ENCODE measurements around the gene IL1F10.

IL1F10 gene

DNA sequence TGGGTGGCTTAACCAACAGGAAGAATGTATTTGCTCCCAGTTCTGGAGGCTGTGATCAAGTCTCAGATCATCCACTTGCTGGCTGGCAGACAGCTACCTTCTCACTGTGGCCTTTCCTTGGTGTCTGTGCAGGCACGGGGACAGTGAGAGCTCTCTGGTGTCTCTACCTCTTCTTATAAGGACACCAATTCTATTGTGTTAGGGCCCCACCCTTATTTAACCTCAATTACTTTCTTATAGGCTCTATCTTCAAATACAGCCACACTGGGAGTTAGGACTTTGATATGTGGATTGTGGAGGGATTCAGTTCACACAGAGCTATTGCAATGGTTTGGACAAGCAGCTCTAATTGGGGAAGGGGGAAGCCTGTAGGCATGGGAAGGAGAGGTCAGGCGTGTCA is 34.4 kb downstream of the IL1F10 start:
- Mint-ChIP-seq H3K27me3 (ENCODE audit: low read depth, poor library complexity) (peaks cover 22% of the 10 kb centered on the region), H3K4me1 (no peaks in the 10 kb centered on the region), H3K4me3 (no peak overlapping the region), H3K27ac (no peak overlapping the region), H3K9me3 (peaks cover 41% of the 10 kb centered on the region), H3K36me3 (ENCODE audit: low read depth) (no peaks in the 10 kb centered on the region)
- DNase-seq = no peak
- TF ChIP-seq, protein P1, sequence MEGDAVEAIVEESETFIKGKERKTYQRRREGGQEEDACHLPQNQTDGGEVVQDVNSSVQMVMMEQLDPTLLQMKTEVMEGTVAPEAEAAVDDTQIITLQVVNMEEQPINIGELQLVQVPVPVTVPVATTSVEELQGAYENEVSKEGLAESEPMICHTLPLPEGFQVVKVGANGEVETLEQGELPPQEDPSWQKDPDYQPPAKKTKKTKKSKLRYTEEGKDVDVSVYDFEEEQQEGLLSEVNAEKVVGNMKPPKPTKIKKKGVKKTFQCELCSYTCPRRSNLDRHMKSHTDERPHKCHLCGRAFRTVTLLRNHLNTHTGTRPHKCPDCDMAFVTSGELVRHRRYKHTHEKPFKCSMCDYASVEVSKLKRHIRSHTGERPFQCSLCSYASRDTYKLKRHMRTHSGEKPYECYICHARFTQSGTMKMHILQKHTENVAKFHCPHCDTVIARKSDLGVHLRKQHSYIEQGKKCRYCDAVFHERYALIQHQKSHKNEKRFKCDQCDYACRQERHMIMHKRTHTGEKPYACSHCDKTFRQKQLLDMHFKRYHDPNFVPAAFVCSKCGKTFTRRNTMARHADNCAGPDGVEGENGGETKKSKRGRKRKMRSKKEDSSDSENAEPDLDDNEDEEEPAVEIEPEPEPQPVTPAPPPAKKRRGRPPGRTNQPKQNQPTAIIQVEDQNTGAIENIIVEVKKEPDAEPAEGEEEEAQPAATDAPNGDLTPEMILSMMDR (IDR thresholded peaks at IDR 0.05) = no peak

DNA sequence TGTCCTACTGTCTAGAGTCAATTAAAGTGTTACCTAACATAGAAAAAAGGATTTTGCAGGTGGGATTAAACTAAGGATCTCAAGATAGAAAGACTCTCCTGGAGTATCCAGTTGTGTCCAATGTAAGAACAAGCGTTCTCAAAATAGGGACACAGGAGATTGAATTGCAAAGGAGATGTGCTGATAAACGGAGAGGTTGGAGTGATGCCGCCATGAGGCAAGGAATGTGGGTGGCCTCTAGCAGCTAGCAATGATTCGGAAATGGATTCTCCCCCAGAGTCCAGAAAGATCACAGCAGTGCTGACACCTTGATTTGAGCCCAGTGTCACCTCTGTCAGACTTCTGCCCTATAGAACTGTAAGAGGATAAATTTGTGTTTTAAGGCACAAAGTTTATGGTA is 35.5 kb downstream of the IL1F10 start:
- Mint-ChIP-seq H3K36me3 (ENCODE audit: low read depth) (no peaks in the 10 kb centered on the region), H3K9me3 (peaks cover 29% of the 10 kb centered on the region), H3K4me1 (no peaks in the 10 kb centered on the region), H3K4me3 (no peak overlapping the region), H3K27me3 (ENCODE audit: low read depth, poor library complexity) (peaks cover 27% of the 10 kb centered on the region), H3K27ac (no peak overlapping the region)
- DNase-seq = no peak
- TF ChIP-seq, protein P1 (IDR thresholded peaks at IDR 0.05) = no peak

DNA sequence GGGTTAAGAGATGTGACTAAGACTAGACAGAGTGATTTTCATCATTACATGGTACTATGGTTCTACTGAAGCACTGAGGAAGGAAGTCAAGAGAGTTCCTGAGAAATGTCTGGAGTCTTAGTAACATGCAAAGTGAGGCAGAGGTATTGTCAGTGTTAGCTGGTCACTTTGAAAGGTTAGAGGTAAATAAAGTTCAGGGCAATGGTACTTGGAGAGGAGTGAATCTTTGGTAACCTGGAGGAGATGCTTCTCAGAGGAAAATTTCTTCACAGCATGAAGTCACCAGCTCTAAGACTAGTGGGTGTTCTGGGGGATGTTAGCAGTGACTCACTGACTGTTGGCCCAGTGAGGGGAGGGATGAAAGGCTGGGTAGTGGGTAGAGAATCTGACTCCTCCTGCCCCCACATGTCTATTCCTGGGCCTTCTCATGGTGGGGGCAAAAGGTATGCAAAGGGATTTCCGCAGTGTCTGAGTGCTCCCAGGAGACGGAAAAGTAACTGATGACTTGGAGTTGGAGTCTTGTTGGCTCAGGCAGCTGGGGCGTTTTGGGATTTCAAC is 36.4 kb downstream of the IL1F10 start:
- Mint-ChIP-seq H3K36me3 (ENCODE audit: low read depth) (no peaks in the 10 kb centered on the region), H3K27me3 (ENCODE audit: low read depth, poor library complexity) (peaks cover 30% of the 10 kb centered on the region), H3K4me1 (no peaks in the 10 kb centered on the region), H3K9me3 (peaks cover 27% of the 10 kb centered on the region), H3K4me3 (no peak overlapping the region), H3K27ac (no peak overlapping the region)
- no peak for DNase-seq
- TF ChIP-seq, protein P1 (IDR thresholded peaks at IDR 0.05) = no peak

DNA sequence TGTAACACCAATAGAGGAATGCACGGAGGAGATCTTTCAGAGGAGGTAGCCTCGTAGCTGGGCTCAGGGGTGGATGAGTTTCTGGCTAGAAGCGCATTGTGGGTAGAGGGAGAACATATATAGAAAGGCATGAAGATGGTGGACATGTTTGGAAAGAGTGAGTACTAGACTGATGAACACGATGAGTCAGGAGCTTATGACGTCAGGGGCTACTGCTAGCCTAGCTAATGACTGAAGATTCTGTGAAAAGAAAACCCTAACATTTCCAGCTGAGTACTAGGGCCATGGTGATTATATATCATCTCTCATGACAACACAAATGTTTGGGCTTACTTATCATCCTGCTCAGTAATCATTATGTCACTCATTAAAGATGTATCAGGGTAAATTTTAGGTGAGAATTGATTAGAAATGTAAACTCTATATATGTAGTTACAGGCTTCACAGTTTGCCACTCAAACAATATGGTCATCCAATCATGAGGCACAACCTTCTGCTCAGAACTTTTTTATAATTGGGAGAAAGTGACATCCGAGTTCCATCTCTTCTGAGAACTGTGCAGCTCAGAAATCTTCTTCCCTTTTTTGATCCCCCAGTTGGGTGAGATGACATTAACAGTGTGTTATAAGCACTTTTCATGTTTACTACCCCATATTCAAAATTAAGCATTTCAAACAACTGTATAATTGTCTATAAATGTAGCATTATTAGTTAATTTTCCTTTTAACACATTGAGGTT is 37.4 kb downstream of the IL1F10 start:
- Mint-ChIP-seq H3K4me1 (no peaks in the 10 kb centered on the region), H3K36me3 (ENCODE audit: low read depth) (no peaks in the 10 kb centered on the region), H3K9me3 (peaks cover 26% of the 10 kb centered on the region), H3K27me3 (ENCODE audit: low read depth, poor library complexity) (peaks cover 35% of the 10 kb centered on the region), H3K27ac (no peak overlapping the region), H3K4me3 (no peak overlapping the region)
- TF ChIP-seq, protein P1 (IDR thresholded peaks at IDR 0.05) = no peak
- DNase-seq = no peak

DNA sequence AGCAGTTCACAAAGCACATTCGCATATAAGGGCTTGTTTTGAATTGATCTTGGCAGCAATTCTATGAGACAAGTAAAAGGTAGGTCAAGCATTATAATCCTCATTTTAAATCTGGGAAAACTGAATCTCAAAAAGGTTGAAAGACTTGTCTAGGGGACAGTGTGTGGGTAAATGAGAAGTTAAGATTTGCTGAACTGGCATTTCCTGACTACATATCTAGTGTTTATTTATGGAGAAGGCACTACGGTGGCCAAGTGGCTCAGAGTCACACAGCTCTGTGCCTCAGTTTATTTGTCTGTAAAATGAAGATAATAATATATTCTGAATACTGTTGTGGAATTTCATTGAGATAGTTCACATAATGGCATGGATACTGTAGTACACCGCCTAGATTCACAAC is 43.4 kb downstream of the IL1F10 start:
- Mint-ChIP-seq H3K27me3 (ENCODE audit: low read depth, poor library complexity) (peaks cover 24% of the 10 kb centered on the region), H3K4me3 (no peak overlapping the region), H3K36me3 (ENCODE audit: low read depth) (no peaks in the 10 kb centered on the region), H3K4me1 (no peaks in the 10 kb centered on the region), H3K27ac (no peak overlapping the region), H3K9me3 (no peaks in the 10 kb centered on the region)
- TF ChIP-seq, protein P1 (IDR thresholded peaks at IDR 0.05) = no peak
- DNase-seq = no peak

DNA sequence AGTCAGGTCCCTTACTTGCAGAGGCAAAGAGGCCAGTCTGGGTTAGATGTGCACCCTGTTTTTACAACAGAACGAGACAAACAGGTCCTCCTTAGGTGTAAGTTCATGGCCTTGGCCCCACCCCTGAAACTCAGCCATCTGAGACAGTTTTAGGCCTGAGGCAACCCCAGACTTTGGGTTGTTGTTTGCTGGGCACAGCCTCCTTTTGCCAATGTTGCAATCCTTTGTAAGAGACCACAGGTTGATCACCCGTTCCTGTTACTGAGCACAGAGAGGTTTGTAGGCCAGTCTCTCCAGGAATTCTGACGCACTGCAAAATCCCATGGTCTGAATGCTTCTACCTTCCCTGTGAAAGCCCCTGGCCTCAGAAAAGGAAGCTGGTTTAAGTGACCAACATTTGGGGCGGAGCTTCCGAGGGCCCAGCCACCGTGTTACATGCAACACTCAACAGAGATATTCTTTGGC is 44.1 kb downstream of the IL1F10 start:
- TF ChIP-seq, protein P1 (IDR thresholded peaks at IDR 0.05) = no peak
- Mint-ChIP-seq H3K27ac (no peak overlapping the region), H3K4me1 (no peaks in the 10 kb centered on the region), H3K27me3 (ENCODE audit: low read depth, poor library complexity) (peaks cover 23% of the 10 kb centered on the region), H3K9me3 (no peaks in the 10 kb centered on the region), H3K36me3 (ENCODE audit: low read depth) (no peaks in the 10 kb centered on the region), H3K4me3 (no peak overlapping the region)
- no peak for DNase-seq

Data from nephron progenitor cell (in vitro differentiated cells).